ENCODE measurements around the gene ZNF385C.
A peak's percentile ranks its signal among the peaks of the same experiment; 100 is the strongest.

Gene ZNF385C

GRCh38 chr17:42045719-42046118 lies 52.6 kb downstream of the ZNF385C start:
- Histone ChIP-seq H3K4me1 (ENCODE audit: control extremely low read depth in 1 of 4, control insufficient read depth in 4 of 4, insufficient read depth in 4 of 4, low read length in 3 of 4) (peaks cover 0 to 12% (median 5%) of the 10 kb centered on the region in 4 experiments), H3K4me3 (ENCODE audit: control insufficient read depth in 1 of 7, extremely low read depth in 1 of 7, insufficient read depth in 4 of 7, low read depth in 2 of 7, low read length in 6 of 7) (no peak overlapping the region), H3K9me3 (ENCODE audit: control extremely low read depth in 1 of 5, control insufficient read depth in 4 of 5, insufficient read depth in 2 of 5, low read depth in 1 of 5, low read length in 4 of 5) (no peaks in the 10 kb centered on the region), H3K27me3 (replicated peaks in 2 of 5; ENCODE audit: control insufficient read depth in 4 of 5, insufficient read depth in 5 of 5, low read length in 4 of 5) (peaks cover 0 to 3% (median 0%) of the 10 kb centered on the region in 5 experiments), H3K36me3 (ENCODE audit: control insufficient read depth in 4 of 4, insufficient read depth in 4 of 4, low read length in 3 of 4) (peaks cover 0 to 6% (median 0%) of the 10 kb centered on the region in 4 experiments), H3K27ac (ENCODE audit: insufficient read depth in 1 of 2, low read depth in 1 of 2, low read length in 2 of 2, poor library complexity in 1 of 2, severe bottlenecking in 2 of 2) (no peak overlapping the region)
- no peak for DNase-seq
- WGBS (ENCODE audit: insufficient coverage), result 100% methylated on average over 1 of the region's 1 CpG
- ChIA-PET CTCF (interaction anchor here (1.0 to 3.0 kb wide), 5 partner anchors 12 to 23 kb away, joined by 4 to 12 read pairs (median 5); no protein-coding TSS in a partner anchor), POLR2A (interaction anchor here (0.6 kb wide), 1 partner anchor 22 kb away, joined by 3 read pairs; no protein-coding TSS in a partner anchor)

- Histone ChIP-seq H3K27me3 (replicated peaks in 2 of 5; ENCODE audit: control insufficient read depth in 4 of 5, insufficient read depth in 5 of 5, low read length in 4 of 5) (no peaks in the 10 kb centered on the region), H3K9me3 (ENCODE audit: control extremely low read depth in 1 of 5, control insufficient read depth in 4 of 5, insufficient read depth in 2 of 5, low read depth in 1 of 5, low read length in 4 of 5) (no peaks in the 10 kb centered on the region), H3K27ac (ENCODE audit: insufficient read depth in 1 of 2, low read depth in 1 of 2, low read length in 2 of 2, poor library complexity in 1 of 2, severe bottlenecking in 2 of 2) (no peak overlapping the region), H3K4me1 (ENCODE audit: control extremely low read depth in 1 of 4, control insufficient read depth in 4 of 4, insufficient read depth in 4 of 4, low read length in 3 of 4) (peaks cover 0 to 11% (median 5%) of the 10 kb centered on the region in 4 experiments), H3K36me3 (ENCODE audit: control insufficient read depth in 4 of 4, insufficient read depth in 4 of 4, low read length in 3 of 4) (peaks cover 0 to 6% (median 0%) of the 10 kb centered on the region in 4 experiments), H3K4me3 (ENCODE audit: control insufficient read depth in 1 of 7, extremely low read depth in 1 of 7, insufficient read depth in 4 of 7, low read depth in 2 of 7, low read length in 6 of 7) (no peak overlapping the region)
- WGBS (ENCODE audit: insufficient coverage), result 96% methylated on average over 17 of the region's 20 CpGs
- POLR2A ChIA-PET, result no interaction called here
- no peak for DNase-seq
- CTCF ChIA-PET, result interaction anchor here (0.9 to 4.1 kb wide), 3 partner anchors 17 to 55 kb away, joined by 3 to 22 read pairs (median 5); no protein-coding TSS in a partner anchor
Measured at GRCh38 chr17:42042598-42043319, 55.5 kb downstream of the ZNF385C start.

- Histone ChIP-seq H3K27ac (ENCODE audit: insufficient read depth in 1 of 2, low read depth in 1 of 2, low read length in 2 of 2, poor library complexity in 1 of 2, severe bottlenecking in 2 of 2) (no peak overlapping the region), H3K36me3 (ENCODE audit: control insufficient read depth in 4 of 4, insufficient read depth in 4 of 4, low read length in 3 of 4) (peaks cover 0 to 6% (median 0%) of the 10 kb centered on the region in 4 experiments), H3K4me3 (ENCODE audit: control insufficient read depth in 1 of 7, extremely low read depth in 1 of 7, insufficient read depth in 4 of 7, low read depth in 2 of 7, low read length in 6 of 7) (no peak overlapping the region), H3K4me1 (ENCODE audit: control extremely low read depth in 1 of 4, control insufficient read depth in 4 of 4, insufficient read depth in 4 of 4, low read length in 3 of 4) (peaks cover 0 to 11% (median 5%) of the 10 kb centered on the region in 4 experiments), H3K9me3 (ENCODE audit: control extremely low read depth in 1 of 5, control insufficient read depth in 4 of 5, insufficient read depth in 2 of 5, low read depth in 1 of 5, low read length in 4 of 5) (no peaks in the 10 kb centered on the region), H3K27me3 (replicated peaks in 2 of 5; ENCODE audit: control insufficient read depth in 4 of 5, insufficient read depth in 5 of 5, low read length in 4 of 5) (no peaks in the 10 kb centered on the region)
- no peak for DNase-seq
- POLR2A ChIA-PET, result interaction anchor here (0.5 to 0.7 kb wide), 2 partner anchors 18 to 23 kb away, joined by 3 to 4 read pairs; no protein-coding TSS in a partner anchor
- CTCF ChIA-PET, result interaction anchor here (0.6 to 4.1 kb wide), 10 partner anchors 10 to 114 kb away, joined by 3 to 22 read pairs (median 4); no protein-coding TSS in a partner anchor
Measured at GRCh38 chr17:42041619-42042018, 56.7 kb downstream of the ZNF385C start.

- DNase-seq, result no peak
- 94% methylated on average over 9 of the region's 10 CpGs for WGBS (ENCODE audit: insufficient coverage)
- Histone ChIP-seq H3K4me1 (ENCODE audit: control extremely low read depth in 1 of 4, control insufficient read depth in 4 of 4, insufficient read depth in 4 of 4, low read length in 3 of 4) (peaks cover 0 to 11% (median 5%) of the 10 kb centered on the region in 4 experiments), H3K27me3 (replicated peaks in 2 of 5; ENCODE audit: control insufficient read depth in 4 of 5, insufficient read depth in 5 of 5, low read length in 4 of 5) (no peaks in the 10 kb centered on the region), H3K27ac (ENCODE audit: insufficient read depth in 1 of 2, low read depth in 1 of 2, low read length in 2 of 2, poor library complexity in 1 of 2, severe bottlenecking in 2 of 2) (no peak overlapping the region), H3K4me3 (ENCODE audit: control insufficient read depth in 1 of 7, extremely low read depth in 1 of 7, insufficient read depth in 4 of 7, low read depth in 2 of 7, low read length in 6 of 7) (no peak overlapping the region), H3K9me3 (ENCODE audit: control extremely low read depth in 1 of 5, control insufficient read depth in 4 of 5, insufficient read depth in 2 of 5, low read depth in 1 of 5, low read length in 4 of 5) (no peaks in the 10 kb centered on the region), H3K36me3 (ENCODE audit: control insufficient read depth in 4 of 4, insufficient read depth in 4 of 4, low read length in 3 of 4) (peaks cover 0 to 6% (median 0%) of the 10 kb centered on the region in 4 experiments)
- ChIA-PET POLR2A (interaction anchor here (0.7 kb wide), 1 partner anchor 24 kb away, joined by 4 read pairs; no protein-coding TSS in a partner anchor), CTCF (interaction anchor here (0.7 to 4.1 kb wide), 13 partner anchors 9 to 77 kb away, joined by 3 to 22 read pairs (median 4); no protein-coding TSS in a partner anchor)
Measured at GRCh38 chr17:42040818-42041217, 57.5 kb downstream of the ZNF385C start.

- Histone ChIP-seq H3K9me3 (ENCODE audit: control extremely low read depth in 1 of 5, control insufficient read depth in 4 of 5, insufficient read depth in 2 of 5, low read depth in 1 of 5, low read length in 4 of 5) (no peaks in the 10 kb centered on the region), H3K27me3 (replicated peaks in 2 of 5; ENCODE audit: control insufficient read depth in 4 of 5, insufficient read depth in 5 of 5, low read length in 4 of 5) (no peaks in the 10 kb centered on the region), H3K27ac (ENCODE audit: insufficient read depth in 1 of 2, low read depth in 1 of 2, low read length in 2 of 2, poor library complexity in 1 of 2, severe bottlenecking in 2 of 2) (no peak overlapping the region), H3K4me3 (ENCODE audit: control insufficient read depth in 1 of 7, extremely low read depth in 1 of 7, insufficient read depth in 4 of 7, low read depth in 2 of 7, low read length in 6 of 7) (peak overlapping the region in 3 of 7 experiments; percentile 50 to 60 (median 55)), H3K36me3 (ENCODE audit: control insufficient read depth in 4 of 4, insufficient read depth in 4 of 4, low read length in 3 of 4) (peaks cover 0 to 6% (median 0%) of the 10 kb centered on the region in 4 experiments), H3K4me1 (ENCODE audit: control extremely low read depth in 1 of 4, control insufficient read depth in 4 of 4, insufficient read depth in 4 of 4, low read length in 3 of 4) (peaks cover 0 to 11% (median 5%) of the 10 kb centered on the region in 4 experiments)
- POLR2A ChIA-PET, result interaction anchor here (0.7 kb wide), 1 partner anchor 72 kb away, joined by 3 read pairs; the partner anchor contains the start of gene DHX58
- CTCF ChIA-PET, result interaction anchor here (0.7 to 4.1 kb wide), 11 partner anchors 9 to 66 kb away, joined by 3 to 22 read pairs (median 5); no protein-coding TSS in a partner anchor
- WGBS (ENCODE audit: insufficient coverage), result 38% methylated on average over 70 of the region's 77 CpGs
- peak in 2 of 3 donors; percentile 35 to 48 for DNase-seq
Measured at GRCh38 chr17:42039794-42040763, 58.2 kb downstream of the ZNF385C start.

GRCh38 chr17:42038221-42038973 lies 59.9 kb downstream of the ZNF385C start:
- POLR2A ChIA-PET, result no interaction called here
- WGBS (ENCODE audit: insufficient coverage), result 90% methylated on average over 2 of the region's 5 CpGs
- no peaks in the 10 kb centered on the region for H3K27me3 ChIP-seq (replicated peaks in 2 of 5; ENCODE audit: control insufficient read depth in 4 of 5, insufficient read depth in 5 of 5, low read length in 4 of 5)

More at GRCh38 chr17:42038221-42038973, 59.9 kb downstream of the ZNF385C start:
- CTCF ChIA-PET, result interaction anchor here (0.8 to 4.1 kb wide), 8 partner anchors 9 to 73 kb away, joined by 3 to 22 read pairs (median 4); partner anchors contain the start of gene DHX58
- H3K4me1 ChIP-seq (ENCODE audit: control extremely low read depth in 1 of 4, control insufficient read depth in 4 of 4, insufficient read depth in 4 of 4, low read length in 3 of 4), result peaks cover 0 to 11% (median 6%) of the 10 kb centered on the region in 4 experiments
- peaks cover 0 to 6% (median 0%) of the 10 kb centered on the region in 4 experiments for H3K36me3 ChIP-seq (ENCODE audit: control insufficient read depth in 4 of 4, insufficient read depth in 4 of 4, low read length in 3 of 4)
- no peak overlapping the region for H3K4me3 ChIP-seq (ENCODE audit: control insufficient read depth in 1 of 7, extremely low read depth in 1 of 7, insufficient read depth in 4 of 7, low read depth in 2 of 7, low read length in 6 of 7)
- no peak for DNase-seq
- no peak overlapping the region for H3K27ac ChIP-seq (ENCODE audit: insufficient read depth in 1 of 2, low read depth in 1 of 2, low read length in 2 of 2, poor library complexity in 1 of 2, severe bottlenecking in 2 of 2)
- no peaks in the 10 kb centered on the region for H3K9me3 ChIP-seq (ENCODE audit: control extremely low read depth in 1 of 5, control insufficient read depth in 4 of 5, insufficient read depth in 2 of 5, low read depth in 1 of 5, low read length in 4 of 5)

Measured in common myeloid progenitor, CD34-positive (primary cell).